Subcutaneous abdominal adipose tissue (tissue), 5 donors: ENCODE data around the gene GC.
"Not testable (repeated sequence)": the region's sequence is repeated elsewhere in the genome, so short reads cannot be mapped to it uniquely, and the experiment has no call there.

Experiments
- H3K27ac ChIP-seq: one replicate; pipeline ENCODE4 v1.7.0; 2013; ENCODE audit warnings: low read depth, mild to moderate bottlenecking, inconsistent platforms, low read length, moderate library complexity
- H3K27me3 ChIP-seq, 5 donors: one replicate each; pipeline ENCODE4 v1.7.0; 2013; ENCODE audit warnings: low read length in 5 of 5, inconsistent platforms in 1 of 5; ENCODE audit not compliant: control insufficient read depth in 5 of 5, insufficient read depth in 4 of 5
- H3K36me3 ChIP-seq, 5 donors: one replicate each; pipeline ENCODE4 v1.7.0; 2013; ENCODE audit warnings: low read length in 5 of 5; ENCODE audit not compliant: control insufficient read depth in 5 of 5, insufficient read depth in 5 of 5
- H3K4me1 ChIP-seq, 5 donors: one replicate each; pipeline ENCODE4 v1.7.0; 2013; ENCODE audit warnings: low read length in 5 of 5, mild to moderate bottlenecking in 3 of 5, moderate library complexity in 1 of 5; ENCODE audit not compliant: control insufficient read depth in 5 of 5, insufficient read depth in 5 of 5
- H3K4me3 ChIP-seq, 5 donors: one replicate each; pipeline ENCODE4 v1.7.0; 2013; ENCODE audit warnings: low read length in 5 of 5, low read depth in 1 of 5
- H3K9ac ChIP-seq, 5 donors: one replicate each; pipeline ENCODE4 v1.7.0; 2013; ENCODE audit warnings: low read length in 5 of 5, mild to moderate bottlenecking in 4 of 5, moderate library complexity in 3 of 5
- H3K9me3 ChIP-seq, 5 donors: one replicate each; pipeline ENCODE4 v1.7.0; 2013; ENCODE audit warnings: low read length in 5 of 5; ENCODE audit not compliant: control insufficient read depth in 5 of 5
- donor health status: healthy.
- donor health status: healthy.
- donor health status: healthy.
- donor health status: healthy.
- donor health status: healthy.

The GC gene

GRCh38 chr4:71783972-71784371 is at the start of gene GC:
Gene GC (minus strand): TSS chr4:71784079. CDS start chr4:71784018, 61 bp downstream.
- H3K9ac ChIP-seq, result no peak within 1 kb of the TSS
- H3K4me3 ChIP-seq, result no peak within 1 kb of the TSS
- H3K36me3 ChIP-seq, result no peaks in the 10 kb centered on the region
- no peaks in the 10 kb centered on the region for H3K27me3 ChIP-seq
- no peaks in the 10 kb centered on the region for H3K9me3 ChIP-seq
- peaks cover 0 to 20% (median 0%) of the 10 kb centered on the region in 5 donors for H3K4me1 ChIP-seq
- H3K27ac ChIP-seq, result no peak within 1 kb of the TSS

GRCh38 chr4:71833232-71833900 is 49.5 kb upstream of the GC start:
- Histone ChIP-seq H3K9me3 (peaks cover 0 to 3% (median 0%) of the 10 kb centered on the region in 5 donors), H3K4me1 (peaks cover 0 to 16% (median 9%) of the 10 kb centered on the region in 5 donors), H3K27ac (no peak overlapping the region), H3K36me3 (no peaks in the 10 kb centered on the region), H3K9ac (no peak overlapping the region), H3K27me3 (no peaks in the 10 kb centered on the region), H3K4me3 (peak overlapping the region in 2 of 5 donors; percentile 8 to 48)

GRCh38 chr4:71832049-71832448 is 48.2 kb upstream of the GC start:
- H3K4me1 ChIP-seq, result peaks cover 0 to 26% (median 9%) of the 10 kb centered on the region in 5 donors
- H3K27ac ChIP-seq, result no peak overlapping the region
- H3K9me3 ChIP-seq, result no peaks in the 10 kb centered on the region
- no peak overlapping the region for H3K4me3 ChIP-seq
- no peaks in the 10 kb centered on the region for H3K36me3 ChIP-seq
- no peak overlapping the region for H3K9ac ChIP-seq
- H3K27me3 ChIP-seq, result no peaks in the 10 kb centered on the region

- H3K36me3 ChIP-seq, result no peaks in the 10 kb centered on the region
- H3K4me3 ChIP-seq, result no peak overlapping the region
- H3K27me3 ChIP-seq, result no peaks in the 10 kb centered on the region
- no peaks in the 10 kb centered on the region for H3K9me3 ChIP-seq
- H3K9ac ChIP-seq, result no peak overlapping the region
- H3K4me1 ChIP-seq, result peaks cover 0 to 26% (median 9%) of the 10 kb centered on the region in 5 donors
- H3K27ac ChIP-seq, result no peak overlapping the region
Observed at GRCh38 chr4:71830497-71831190, 46.8 kb upstream of the GC start.

GRCh38 chr4:71828470-71828869 is 44.6 kb upstream of the GC start:
- no peaks in the 10 kb centered on the region for H3K9me3 ChIP-seq
- H3K27ac ChIP-seq, result no peak overlapping the region
- no peaks in the 10 kb centered on the region for H3K36me3 ChIP-seq
- no peaks in the 10 kb centered on the region for H3K27me3 ChIP-seq
- no peak overlapping the region for H3K4me3 ChIP-seq
- peaks cover 0 to 26% (median 9%) of the 10 kb centered on the region in 5 donors for H3K4me1 ChIP-seq
- no peak overlapping the region for H3K9ac ChIP-seq

GRCh38 chr4:71827826-71828225 is 43.9 kb upstream of the GC start:
- no peak overlapping the region for H3K9ac ChIP-seq
- no peaks in the 10 kb centered on the region for H3K9me3 ChIP-seq
- H3K27me3 ChIP-seq, result no peaks in the 10 kb centered on the region
- peaks cover 0 to 27% (median 8%) of the 10 kb centered on the region in 5 donors for H3K4me1 ChIP-seq
- H3K36me3 ChIP-seq, result no peaks in the 10 kb centered on the region
- H3K27ac ChIP-seq, result no peak overlapping the region
- no peak overlapping the region for H3K4me3 ChIP-seq

GRCh38 chr4:71816676-71817303 is 32.9 kb upstream of the GC start:
- H3K36me3 ChIP-seq, result no peaks in the 10 kb centered on the region
- peak overlapping the region in 2 of 5 donors; percentile 7 to 16 for H3K4me3 ChIP-seq
- H3K9me3 ChIP-seq, result no peaks in the 10 kb centered on the region
- H3K27ac ChIP-seq, result no peak overlapping the region
- H3K4me1 ChIP-seq, result peaks cover 0 to 6% (median 0%) of the 10 kb centered on the region in 5 donors
- no peaks in the 10 kb centered on the region for H3K27me3 ChIP-seq
- no peak overlapping the region for H3K9ac ChIP-seq

- Histone ChIP-seq H3K9me3 (no peaks in the 10 kb centered on the region), H3K36me3 (no peaks in the 10 kb centered on the region), H3K4me3 (no peak overlapping the region), H3K4me1 (peaks cover 0 to 6% (median 0%) of the 10 kb centered on the region in 5 donors), H3K27me3 (no peaks in the 10 kb centered on the region), H3K27ac (no peak overlapping the region), H3K9ac (no peak overlapping the region)
Observed at GRCh38 chr4:71814433-71814832, 30.6 kb upstream of the GC start.

GRCh38 chr4:71809805-71810204 is 25.9 kb upstream of the GC start:
- not testable (repeated sequence) for H3K36me3 ChIP-seq, H3K27ac ChIP-seq, H3K9ac ChIP-seq, H3K27me3 ChIP-seq, H3K4me3 ChIP-seq, H3K4me1 ChIP-seq, H3K9me3 ChIP-seq

- H3K4me3 ChIP-seq, result no peak overlapping the region
- H3K27me3 ChIP-seq, result no peaks in the 10 kb centered on the region
- H3K4me1 ChIP-seq, result no peaks in the 10 kb centered on the region
- H3K9ac ChIP-seq, result no peak overlapping the region
- H3K27ac ChIP-seq, result no peak overlapping the region
- no peaks in the 10 kb centered on the region for H3K36me3 ChIP-seq
- H3K9me3 ChIP-seq, result no peaks in the 10 kb centered on the region
Observed at GRCh38 chr4:71807469-71807868, 23.6 kb upstream of the GC start.
